Uterus (tissue), 2 donors: ENCODE data around the gene PTPRD.
"Not testable (repeated sequence)": the region's sequence is repeated elsewhere in the genome, so short reads cannot be mapped to it uniquely, and the experiment has no call there.

Source experiments
- POLR2A ChIP-seq, 2 donors: fragments of 450-650 bp; IDR thresholded peaks; one replicate each; pipeline ENCODE4 v1.6.1; 2016; ENCODE audit warnings: antibody characterized with exemption in 2 of 2, mild to moderate bottlenecking in 1 of 2, moderate library complexity in 1 of 2
- TF ChIP-seq, protein P1 (sequence below), 4 experiments: fragments of 200-600 bp in 2 of 4; fragments of 450-650 bp in 2 of 4; sonication (generic) in 2 of 4; IDR thresholded peaks; one replicate each; pipeline ENCODE4 v1.5.1; 2016 to 2019; ENCODE audit warnings: antibody characterized with exemption in 4 of 4, mild to moderate bottlenecking in 2 of 4, moderate library complexity in 1 of 4

DNA sequence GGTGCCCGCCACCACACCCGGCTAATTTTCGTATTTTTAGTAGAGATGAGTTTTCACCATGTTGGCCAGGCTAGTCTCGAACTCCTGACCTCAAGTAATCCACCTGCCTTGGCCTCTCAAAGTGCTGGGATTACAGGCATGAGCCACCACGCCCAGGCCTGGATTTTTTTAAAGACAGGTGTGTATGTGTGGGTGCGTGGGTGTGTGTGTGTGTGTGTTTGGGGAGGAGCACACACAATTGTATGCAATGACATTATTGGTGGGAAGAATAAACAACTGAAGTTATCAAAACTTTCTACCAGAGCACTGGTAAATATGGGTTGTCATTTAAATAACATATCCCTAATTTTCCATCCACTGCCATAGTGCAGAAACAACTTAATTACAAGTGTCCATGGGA is 1915.2 kb downstream of the PTPRD start:
- TF ChIP-seq, protein P1, sequence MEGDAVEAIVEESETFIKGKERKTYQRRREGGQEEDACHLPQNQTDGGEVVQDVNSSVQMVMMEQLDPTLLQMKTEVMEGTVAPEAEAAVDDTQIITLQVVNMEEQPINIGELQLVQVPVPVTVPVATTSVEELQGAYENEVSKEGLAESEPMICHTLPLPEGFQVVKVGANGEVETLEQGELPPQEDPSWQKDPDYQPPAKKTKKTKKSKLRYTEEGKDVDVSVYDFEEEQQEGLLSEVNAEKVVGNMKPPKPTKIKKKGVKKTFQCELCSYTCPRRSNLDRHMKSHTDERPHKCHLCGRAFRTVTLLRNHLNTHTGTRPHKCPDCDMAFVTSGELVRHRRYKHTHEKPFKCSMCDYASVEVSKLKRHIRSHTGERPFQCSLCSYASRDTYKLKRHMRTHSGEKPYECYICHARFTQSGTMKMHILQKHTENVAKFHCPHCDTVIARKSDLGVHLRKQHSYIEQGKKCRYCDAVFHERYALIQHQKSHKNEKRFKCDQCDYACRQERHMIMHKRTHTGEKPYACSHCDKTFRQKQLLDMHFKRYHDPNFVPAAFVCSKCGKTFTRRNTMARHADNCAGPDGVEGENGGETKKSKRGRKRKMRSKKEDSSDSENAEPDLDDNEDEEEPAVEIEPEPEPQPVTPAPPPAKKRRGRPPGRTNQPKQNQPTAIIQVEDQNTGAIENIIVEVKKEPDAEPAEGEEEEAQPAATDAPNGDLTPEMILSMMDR (IDR thresholded peaks at IDR 0.05): not testable (repeated sequence)
- TF ChIP-seq POLR2A (IDR thresholded peaks at IDR 0.05): not testable (repeated sequence)
